ENCODE measurements around the gene AADACL4.
"Not testable (repeated sequence)": the region's sequence is repeated elsewhere in the genome, so short reads cannot be mapped to it uniquely, and the experiment has no call there.

Gene AADACL4

GRCh38 chr1:12634156-12634555 lies 9.7 kb upstream of the AADACL4 start:
- Mint-ChIP-seq H3K27me3 (peaks cover 4% of the 10 kb centered on the region), H3K36me3 (ENCODE audit: low read depth) (no peaks in the 10 kb centered on the region), H3K4me1 (ENCODE audit: low read depth) (peaks cover 3% of the 10 kb centered on the region), H3K4me3 (no peak overlapping the region), H3K27ac (no peak overlapping the region), H3K9me3 (no peaks in the 10 kb centered on the region)

DNA sequence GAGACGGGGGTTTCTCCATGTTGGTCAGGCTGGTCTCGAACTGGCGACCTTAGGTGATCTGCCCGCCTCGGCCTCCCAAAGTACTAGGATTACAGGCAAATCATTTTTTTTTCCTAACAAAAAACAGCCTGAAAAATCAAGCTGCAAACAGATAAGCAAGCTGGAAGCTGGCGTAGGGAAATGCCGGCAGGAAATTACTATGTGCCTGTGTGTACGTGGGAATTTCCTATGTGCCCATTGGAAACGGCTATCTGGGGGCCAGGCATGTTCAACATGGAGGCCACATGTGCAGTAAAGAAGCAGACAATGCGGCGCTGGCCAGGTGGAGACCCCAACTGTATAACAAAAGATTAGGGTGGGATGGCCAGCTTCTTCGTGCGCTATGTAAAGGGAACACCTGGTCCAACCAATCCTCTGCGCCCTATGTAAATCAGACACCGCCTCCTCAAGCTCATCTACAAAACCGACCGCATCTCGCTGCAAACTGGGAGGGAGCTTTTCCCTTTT lies 9.1 kb upstream of the AADACL4 start:
- Mint-ChIP-seq H3K4me1 (ENCODE audit: low read depth) (peaks cover 3% of the 10 kb centered on the region), H3K4me3 (no peak overlapping the region), H3K9me3 (peaks cover 4% of the 10 kb centered on the region), H3K27ac (no peak overlapping the region), H3K36me3 (ENCODE audit: low read depth) (no peaks in the 10 kb centered on the region), H3K27me3 (peaks cover 4% of the 10 kb centered on the region)

DNA sequence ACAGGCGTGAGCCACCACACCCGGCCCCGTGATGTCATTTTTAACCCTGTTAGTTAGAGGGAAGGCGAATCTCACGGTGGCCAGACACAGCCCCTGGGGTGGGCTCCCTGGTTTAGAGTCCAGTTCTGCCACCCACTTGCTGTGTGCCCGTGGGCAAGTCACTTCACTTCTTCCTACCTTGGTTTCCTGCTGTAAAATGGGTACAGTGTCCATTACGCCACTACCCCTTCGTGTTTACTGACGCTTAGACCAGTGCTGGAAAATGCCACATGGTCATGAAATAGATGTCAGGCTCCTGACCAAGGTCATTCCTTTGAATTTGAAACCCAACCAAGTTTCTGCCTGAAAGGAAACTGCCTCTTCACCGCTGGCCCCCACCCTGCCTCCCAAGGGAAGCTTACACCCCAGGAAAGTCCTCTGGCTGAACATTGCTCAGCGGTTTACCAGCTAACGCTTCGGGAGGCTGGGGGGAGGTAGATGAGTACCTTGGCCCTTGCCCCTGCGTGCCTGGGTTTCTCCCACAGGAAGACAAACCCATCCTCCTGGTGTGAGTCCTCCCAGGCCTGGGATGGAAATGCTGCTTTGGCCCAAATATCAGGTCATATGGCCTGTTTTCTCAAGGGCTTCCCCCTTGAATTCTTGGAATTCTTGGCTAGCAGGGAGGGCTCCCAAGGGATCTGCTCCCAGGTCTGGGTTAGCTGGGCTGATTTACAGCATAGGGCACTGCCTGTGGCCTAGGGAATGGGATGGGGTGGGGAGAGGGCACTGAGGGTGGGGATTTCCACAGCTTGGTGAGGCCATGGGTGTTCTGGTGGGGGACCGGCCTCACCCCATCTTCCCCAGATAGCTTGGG lies 7.6 kb upstream of the AADACL4 start:
- Mint-ChIP-seq H3K4me3 (no peak overlapping the region), H3K9me3 (peaks cover 19% of the 10 kb centered on the region), H3K36me3 (ENCODE audit: low read depth) (peaks cover 9% of the 10 kb centered on the region), H3K4me1 (ENCODE audit: low read depth) (peaks cover 3% of the 10 kb centered on the region), H3K27me3 (peaks cover 4% of the 10 kb centered on the region), H3K27ac (no peak overlapping the region)

- no peak overlapping the region for H3K4me3 Mint-ChIP-seq
- peaks cover 3% of the 10 kb centered on the region for H3K4me1 Mint-ChIP-seq (ENCODE audit: low read depth)
- H3K36me3 Mint-ChIP-seq (ENCODE audit: low read depth): peaks cover 9% of the 10 kb centered on the region
- H3K9me3 Mint-ChIP-seq: peaks cover 25% of the 10 kb centered on the region
- peaks cover 3% of the 10 kb centered on the region for H3K27me3 Mint-ChIP-seq
- H3K27ac Mint-ChIP-seq: no peak overlapping the region
These were observed 6.2 kb upstream of the AADACL4 start for GRCh38 chr1:12637693-12638092.

- H3K4me1 Mint-ChIP-seq (ENCODE audit: low read depth): no peaks in the 10 kb centered on the region
- peaks cover 25% of the 10 kb centered on the region for H3K9me3 Mint-ChIP-seq
- H3K4me3 Mint-ChIP-seq: no peak overlapping the region
- no peaks in the 10 kb centered on the region for H3K27me3 Mint-ChIP-seq
- no peak overlapping the region for H3K27ac Mint-ChIP-seq
- H3K36me3 Mint-ChIP-seq (ENCODE audit: low read depth): peaks cover 9% of the 10 kb centered on the region
These were observed 3.5 kb upstream of the AADACL4 start for GRCh38 chr1:12640237-12640957.

DNA sequence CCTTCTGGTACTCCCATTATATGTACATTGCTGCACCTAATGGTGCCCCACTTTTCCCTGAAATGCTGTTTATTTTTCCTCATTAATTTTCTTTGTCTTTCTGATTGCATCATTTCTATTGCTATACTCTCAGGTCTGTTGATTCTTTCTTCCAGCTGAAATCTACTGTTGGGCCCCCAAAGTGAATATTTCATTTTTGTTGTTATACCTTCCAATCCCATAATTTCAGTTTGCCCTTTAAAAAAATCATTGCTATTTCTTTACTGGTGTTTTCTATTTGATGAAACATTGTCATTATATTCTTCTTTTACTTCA lies 3.0 kb upstream of the AADACL4 start:
- Mint-ChIP-seq H3K27me3 (no peaks in the 10 kb centered on the region), H3K36me3 (ENCODE audit: low read depth) (peaks cover 9% of the 10 kb centered on the region), H3K4me1 (ENCODE audit: low read depth) (no peaks in the 10 kb centered on the region), H3K27ac (no peak overlapping the region), H3K4me3 (no peak overlapping the region), H3K9me3 (peaks cover 25% of the 10 kb centered on the region)

- H3K36me3 Mint-ChIP-seq (ENCODE audit: low read depth): peaks cover 9% of the 10 kb centered on the region
- peaks cover 4% of the 10 kb centered on the region for H3K27me3 Mint-ChIP-seq
- no peak overlapping the region for H3K4me3 Mint-ChIP-seq
- no peaks in the 10 kb centered on the region for H3K4me1 Mint-ChIP-seq (ENCODE audit: low read depth)
- H3K9me3 Mint-ChIP-seq: peaks cover 25% of the 10 kb centered on the region
- no peak overlapping the region for H3K27ac Mint-ChIP-seq
These were observed 806 bp upstream of the AADACL4 start for GRCh38 chr1:12643079-12643478.

- no peak overlapping the region for H3K27ac Mint-ChIP-seq
- H3K27me3 Mint-ChIP-seq: peaks cover 11% of the 10 kb centered on the region
- peaks cover 25% of the 10 kb centered on the region for H3K9me3 Mint-ChIP-seq
- no peak overlapping the region for H3K4me3 Mint-ChIP-seq
- H3K4me1 Mint-ChIP-seq (ENCODE audit: low read depth): peaks cover 5% of the 10 kb centered on the region
- H3K36me3 Mint-ChIP-seq (ENCODE audit: low read depth): peaks cover 9% of the 10 kb centered on the region
These were observed 352 bp downstream of the AADACL4 start for GRCh38 chr1:12644237-12644636.

- Mint-ChIP-seq H3K9me3 (peaks cover 20% of the 10 kb centered on the region), H3K36me3 (ENCODE audit: low read depth) (peaks cover 9% of the 10 kb centered on the region), H3K27me3 (peaks cover 12% of the 10 kb centered on the region), H3K4me3 (no peak overlapping the region), H3K27ac (no peak overlapping the region), H3K4me1 (ENCODE audit: low read depth) (peaks cover 5% of the 10 kb centered on the region)
These were observed 944 bp downstream of the AADACL4 start for GRCh38 chr1:12644829-12645228.

GRCh38 chr1:12645401-12645800 lies 1.5 kb downstream of the AADACL4 start:
- H3K27me3 Mint-ChIP-seq: peaks cover 16% of the 10 kb centered on the region
- H3K9me3 Mint-ChIP-seq: peaks cover 14% of the 10 kb centered on the region
- H3K27ac Mint-ChIP-seq; H3K4me1 Mint-ChIP-seq (ENCODE audit: low read depth); H3K4me3 Mint-ChIP-seq; H3K36me3 Mint-ChIP-seq (ENCODE audit: low read depth): not testable (repeated sequence)

- Mint-ChIP-seq H3K4me3 (no peak overlapping the region), H3K9me3 (no peaks in the 10 kb centered on the region), H3K27me3 (peaks cover 20% of the 10 kb centered on the region), H3K36me3 (ENCODE audit: low read depth) (no peaks in the 10 kb centered on the region), H3K4me1 (ENCODE audit: low read depth) (peaks cover 5% of the 10 kb centered on the region), H3K27ac (no peak overlapping the region)
These were observed 4.9 kb downstream of the AADACL4 start for GRCh38 chr1:12648741-12649140.

GRCh38 chr1:12649971-12650421 lies 6.1 kb downstream of the AADACL4 start:
- H3K27ac Mint-ChIP-seq: no peak overlapping the region
- no peak overlapping the region for H3K4me3 Mint-ChIP-seq
- no peaks in the 10 kb centered on the region for H3K36me3 Mint-ChIP-seq (ENCODE audit: low read depth)
- H3K4me1 Mint-ChIP-seq (ENCODE audit: low read depth): peaks cover 5% of the 10 kb centered on the region
- no peaks in the 10 kb centered on the region for H3K9me3 Mint-ChIP-seq
- H3K27me3 Mint-ChIP-seq: peaks cover 20% of the 10 kb centered on the region

DNA sequence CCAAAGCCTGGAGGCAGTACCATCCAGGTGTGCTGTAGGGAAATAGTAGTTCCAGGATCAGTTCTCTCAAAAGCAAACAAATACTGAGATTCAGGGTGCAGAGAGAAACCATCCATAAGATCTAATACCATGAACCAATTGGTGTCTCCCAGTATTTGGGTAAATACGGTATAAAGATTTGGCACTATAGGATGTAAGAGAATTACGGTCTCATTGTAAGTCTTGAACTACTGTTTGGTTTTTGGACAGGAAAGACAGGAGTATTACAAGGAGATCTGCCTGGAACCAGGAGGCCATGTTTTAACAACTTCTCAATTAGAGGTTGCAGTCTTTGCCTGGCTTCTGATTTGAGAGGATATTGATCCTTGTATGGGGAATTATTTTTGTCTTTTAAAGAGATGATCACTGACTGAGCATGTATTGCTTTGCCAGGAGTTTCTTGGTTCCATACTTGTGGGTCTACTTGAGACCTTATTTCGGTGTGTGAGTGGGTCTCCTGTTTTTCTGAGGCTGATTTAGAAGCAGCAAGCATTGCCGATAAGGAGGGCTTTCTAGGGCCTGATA lies 10.2 kb downstream of the AADACL4 start:
- Mint-ChIP-seq H3K36me3 (ENCODE audit: low read depth) (no peaks in the 10 kb centered on the region), H3K9me3 (no peaks in the 10 kb centered on the region), H3K27me3 (peaks cover 20% of the 10 kb centered on the region), H3K4me3 (no peak overlapping the region), H3K27ac (no peak overlapping the region), H3K4me1 (ENCODE audit: low read depth) (peaks cover 11% of the 10 kb centered on the region)

- H3K36me3 Mint-ChIP-seq (ENCODE audit: low read depth): no peaks in the 10 kb centered on the region
- no peak overlapping the region for H3K4me3 Mint-ChIP-seq
- H3K4me1 Mint-ChIP-seq (ENCODE audit: low read depth): peaks cover 11% of the 10 kb centered on the region
- H3K27ac Mint-ChIP-seq: no peak overlapping the region
- H3K27me3 Mint-ChIP-seq: peaks cover 18% of the 10 kb centered on the region
- H3K9me3 Mint-ChIP-seq: no peaks in the 10 kb centered on the region
These were observed 10.8 kb downstream of the AADACL4 start for GRCh38 chr1:12654657-12655056.

DNA sequence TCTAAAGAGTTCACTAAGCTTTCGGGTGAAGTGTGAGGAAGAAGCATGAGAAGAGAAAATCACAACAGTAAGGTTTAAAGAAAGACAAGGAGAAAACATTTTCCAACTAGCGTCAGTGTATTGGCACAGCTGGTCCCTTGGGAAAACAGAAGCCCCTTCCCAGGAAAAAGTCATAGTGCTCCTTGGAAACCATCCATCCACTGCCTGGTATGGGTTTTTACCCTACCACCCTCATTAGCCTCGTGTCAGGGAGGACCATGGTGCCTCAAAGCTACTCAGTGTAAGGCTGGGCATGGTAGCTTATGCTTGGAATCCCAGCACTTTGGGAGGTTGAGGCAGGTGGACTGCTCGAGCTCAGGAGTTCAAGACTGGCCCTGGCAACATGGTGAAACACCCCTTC lies 12.7 kb downstream of the AADACL4 start:
- H3K4me1 Mint-ChIP-seq (ENCODE audit: low read depth): peaks cover 11% of the 10 kb centered on the region
- peaks cover 13% of the 10 kb centered on the region for H3K27me3 Mint-ChIP-seq
- no peak overlapping the region for H3K27ac Mint-ChIP-seq
- H3K36me3 Mint-ChIP-seq (ENCODE audit: low read depth): no peaks in the 10 kb centered on the region
- no peaks in the 10 kb centered on the region for H3K9me3 Mint-ChIP-seq
- no peak overlapping the region for H3K4me3 Mint-ChIP-seq

Data from stimulated activated naive CD8-positive, alpha-beta T cell treated with anti-CD3 and anti-CD28 coated beads, Interleukin-15, Interleukin-2, amounts not matched to agents 100 ng/mL and 50 ng/mL, for 24 hours (primary cell).